ENCODE measurements around the gene TRIP12. TPM values are rescaled to one million over a fixed set of nuclear protein-coding genes. Genes with fewer than 3 reads are reported as not detected.

TRIP12 gene
- total and polyA plus RNA-seq, 2 of the 8 experiments (the other 6 are each of a cell fraction or from before 2014, with no cell fraction given), result 23.1 to 174 TPM

- no peaks in the 10 kb centered on the region for H3K27me3 ChIP-seq (replicated peaks in 1 of 4; ENCODE audit: control insufficient read depth in 3 of 4, extremely low read depth in 1 of 4, insufficient read depth in 3 of 4, low read length in 3 of 4)
- H2BK20ac ChIP-seq (ENCODE audit: low read length), result no peak overlapping the region
- TF ChIP-seq CBX8 (IDR thresholded peaks at IDR 0.05; ENCODE audit: borderline replicate concordance, low read depth, low read length), result no peak
- TF ChIP-seq CHD2 (IDR thresholded peaks at IDR 0.05; ENCODE audit: low read length), result no peak
- no peaks in the 10 kb centered on the region for H3K23me2 ChIP-seq (ENCODE audit: low read depth, low read length)
- H2BK15ac ChIP-seq (ENCODE audit: low read length), result no peak overlapping the region
- no peak overlapping the region for H4K8ac ChIP-seq (ENCODE audit: extremely low read depth, insufficient read depth, low read length)
- no peak overlapping the region for H3K4ac ChIP-seq (replicated peaks; ENCODE audit: insufficient read length, low read depth, low read length)
- H4K20me1 ChIP-seq (replicated peaks in 1 of 2; ENCODE audit: control insufficient read depth in 1 of 2, insufficient read depth in 2 of 2, low read length in 2 of 2), result peaks cover 0 to 2% of the 10 kb centered on the region in 2 experiments
- no peak overlapping the region for H3K4me3 ChIP-seq (ENCODE audit: extremely low read depth in 1 of 4, insufficient read depth in 2 of 4, low read depth in 3 of 4, low read length in 4 of 4)
- CTCF ChIA-PET (ENCODE audit: partially characterized antibody), result interaction anchor here (1.5 to 2.0 kb wide), 2 partner anchors 75 to 95 kb away, joined by 4 to 8 read pairs; no protein-coding TSS in a partner anchor
- POLR2A ChIA-PET (ENCODE audit: partially characterized antibody), result no interaction called here
- FAIRE-seq (no peak), DNase-seq (ENCODE audit: low read depth in 1 of 2, low spot score in 2 of 2) (no peak)
- peaks cover 0 to 29% (median 5%) of the 10 kb centered on the region in 4 experiments; a peak in 4 of 8 replicates for H3K36me3 ChIP-seq (ENCODE audit: control insufficient read depth in 2 of 4, insufficient read depth in 4 of 4, low read length in 3 of 4)
- H4K91ac ChIP-seq (replicated peaks; ENCODE audit: insufficient read length, low read length), result no peak overlapping the region
- H3K79me1 ChIP-seq (ENCODE audit: low read depth, low read length), result peaks cover 4% of the 10 kb centered on the region
- no peak overlapping the region for H3K18ac ChIP-seq (ENCODE audit: extremely low read depth, low read length)
- H2AK5ac ChIP-seq (ENCODE audit: low read depth, low read length), result no peak overlapping the region
- no peak overlapping the region for H3K27ac ChIP-seq (ENCODE audit: low read depth, low read length)
- no peak overlapping the region for H2BK12ac ChIP-seq (ENCODE audit: low read depth, low read length)
- H3K14ac ChIP-seq (ENCODE audit: insufficient read length), result no peak overlapping the region
- 91% methylated on average over 2 of the region's 2 CpGs; no CpG with 5 or more reads in 1 of the 2 experiments for WGBS, 2 experiments (ENCODE audit: extremely low coverage in 1 of 2, insufficient coverage in 1 of 2, insufficient read length in 1 of 2, insufficient replicate concordance in 2 of 2, low coverage in 1 of 2, low lambda C conversion rate in 2 of 2, missing lambda C conversion rate in 1 of 2)
- no peak overlapping the region for H4K5ac ChIP-seq (ENCODE audit: insufficient read length, low read depth, low read length)
- H3K9ac ChIP-seq (replicated peaks in 1 of 4; ENCODE audit: extremely low read depth in 1 of 4, low read depth in 3 of 4, low read length in 3 of 4), result no peak overlapping the region
- no peak overlapping the region for H3K4me2 ChIP-seq (ENCODE audit: insufficient read depth in 1 of 2, low read depth in 2 of 2, low read length in 2 of 2)
- H3K9me3 ChIP-seq (ENCODE audit: insufficient read depth in 2 of 2, low read depth in 1 of 2, low read length in 1 of 2), result no peaks in the 10 kb centered on the region
- H2AFZ ChIP-seq (ENCODE audit: low read length), result no peak overlapping the region
- H3K4me1 ChIP-seq (replicated peaks in 1 of 4; ENCODE audit: control insufficient read depth in 3 of 4, insufficient read depth in 4 of 4, low read length in 3 of 4), result no peaks in the 10 kb centered on the region
- H2BK120ac ChIP-seq (replicated peaks; ENCODE audit: low read depth, low read length), result no peak overlapping the region
- no peak overlapping the region for H3K56ac ChIP-seq (replicated peaks; ENCODE audit: insufficient read length, low read depth, low read length)
- H3K23ac ChIP-seq (ENCODE audit: insufficient read length), result no peak overlapping the region
- H3K79me2 ChIP-seq (ENCODE audit: control insufficient read depth in 1 of 2, insufficient read depth in 2 of 2, low read length in 2 of 2), result peaks cover 3 to 34% of the 10 kb centered on the region in 2 experiments; a peak in 2 of 4 replicates
- no peak overlapping the region for H2BK5ac ChIP-seq (ENCODE audit: low read depth, low read length)
Measured at GRCh38 chr2:229875549-229875948, 46.3 kb downstream of the TRIP12 start.
